Ascending aorta (tissue), 2 donors: ENCODE data around the gene RPS27A. TPM values are rescaled to one million over a fixed set of nuclear protein-coding genes. Genes with fewer than 3 reads are reported as not detected.
A peak's percentile ranks its signal among the peaks of the same experiment; 100 is the strongest.
"Not testable (repeated sequence)": the region's sequence is repeated elsewhere in the genome, so short reads cannot be mapped to it uniquely, and the experiment has no call there.

Experiments
- DNase-seq, 2 donors: peaks; one replicate each; pipeline ENCODE4 v3.0.0-alpha.2; 2019; ENCODE audit warnings: low spot score in 2 of 2
- H3K27ac ChIP-seq, 2 donors: fragments of 200-600 bp; sonication (generic); one replicate each; pipeline ENCODE4 v1.5.1; 2016 to 2017; ENCODE audit warnings: mild to moderate bottlenecking in 1 of 2
- H3K27me3 ChIP-seq: fragments of 200-600 bp; sonication (generic); one replicate; pipeline ENCODE4 v1.5.1; 2017
- H3K36me3 ChIP-seq, 2 donors: fragments of 200-600 bp; sonication (generic); one replicate each; pipeline ENCODE4 v1.5.1; 2016
- H3K4me1 ChIP-seq, 2 donors: fragments of 200-600 bp; sonication (generic); one replicate each; pipeline ENCODE4 v1.5.1; 2016 to 2017; ENCODE audit warnings: mild to moderate bottlenecking in 1 of 2
- H3K4me3 ChIP-seq, 2 donors: fragments of 200-600 bp; sonication (generic); one replicate each; pipeline ENCODE4 v1.5.1; 2016 to 2017; ENCODE audit warnings: mild to moderate bottlenecking in 1 of 2
- H3K9me3 ChIP-seq, 2 donors: fragments of 200-600 bp; sonication (generic); one replicate each; pipeline ENCODE4 v1.5.1; 2016
- intact Hi-C: fragments of 100-400 bp; cut with DNase I; formaldehyde crosslinking; loops from one replicate; pipeline ENCODE4 v1.15.1; 2023
- total RNA-seq: library from RNA; depleted of rRNA; stranded (reverse); fragments of >200 nt; gene quantifications from one replicate; pipeline ENCODE4 v1.1.0, GENCODE V29; 2016
- TF ChIP-seq, protein P1 (sequence below), 3 experiments: fragments of 200-600 bp in 2 of 3; fragments of 450-650 bp in 1 of 3; sonication (generic) in 2 of 3; IDR thresholded peaks; one replicate each; pipeline ENCODE4 v1.5.1; 2016 to 2019; ENCODE audit warnings: antibody characterized with exemption in 3 of 3, mild to moderate bottlenecking in 1 of 3, moderate library complexity in 1 of 3

Gene RPS27A
- total RNA-seq = 262 TPM

DNA sequence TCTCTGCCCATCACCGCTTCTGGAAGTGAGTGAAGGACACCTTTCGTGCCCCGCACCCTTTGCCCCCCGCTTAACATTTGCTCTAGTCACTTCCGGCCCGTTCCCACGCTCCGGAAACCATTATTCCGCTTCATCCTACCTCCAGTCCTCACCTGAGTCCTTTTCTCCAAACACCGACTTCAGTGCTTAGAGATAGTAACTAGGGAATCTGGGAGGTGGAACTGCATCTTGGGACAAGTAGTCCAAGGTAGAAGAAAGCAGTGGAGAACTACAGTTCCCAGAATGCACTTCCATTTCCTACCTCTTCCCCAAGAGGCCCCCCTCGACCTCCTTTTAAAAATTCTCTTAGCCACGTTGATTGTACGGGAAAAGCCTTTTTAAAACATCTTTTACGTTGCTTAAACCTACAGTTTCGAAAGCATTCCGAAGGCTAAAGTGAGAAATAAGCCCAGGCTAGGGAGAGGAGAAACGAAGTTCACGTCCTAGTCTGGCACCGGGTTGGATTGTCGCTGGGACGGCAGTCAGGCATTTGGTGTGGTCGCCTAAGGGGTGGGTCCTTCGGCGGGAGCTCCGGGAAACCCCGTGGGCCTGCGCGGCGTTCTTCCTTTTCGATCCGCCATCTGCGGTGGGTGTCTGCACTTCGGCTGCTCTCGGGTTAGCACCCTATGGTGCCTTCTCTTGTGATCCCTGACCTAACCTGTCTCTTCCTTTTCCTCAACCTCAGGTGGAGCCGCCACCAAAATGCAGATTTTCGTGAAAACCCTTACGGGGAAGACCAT lies at the start of gene RPS27A, which contains the start of gene CLHC1:
TSS of gene RPS27A (plus strand) at position 605 of the 779 bp plus-strand sequence. CDS start at position 742, 137 bp downstream.
TSS of gene CLHC1 (minus strand) at position 210 of the 779 bp plus-strand sequence. CDS start 9,882 bp downstream, outside the sequence.
- Histone ChIP-seq H3K9me3 (no peaks in the 10 kb centered on the region), H3K4me3 (peak within 1 kb of the TSS; percentile 69 to 86), H3K4me1 (peaks cover 7 to 20% of the 10 kb centered on the region in 2 donors), H3K27me3 (no peaks in the 10 kb centered on the region), H3K36me3 (peaks cover 24 to 36% of the 10 kb centered on the region in 2 donors), H3K27ac (peak within 1 kb of the TSS; percentile 84 to 90)
- intact Hi-C loops = loop anchor here (1.0 to 10.0 kb wide), 8 partner anchors 9 to 1117 kb away; partner anchors contain the start of genes ACYP2, CCDC88A, MTIF2 and PPP4R3B
- peak; percentile 50 to 92 for DNase-seq
- TF ChIP-seq, protein P1, sequence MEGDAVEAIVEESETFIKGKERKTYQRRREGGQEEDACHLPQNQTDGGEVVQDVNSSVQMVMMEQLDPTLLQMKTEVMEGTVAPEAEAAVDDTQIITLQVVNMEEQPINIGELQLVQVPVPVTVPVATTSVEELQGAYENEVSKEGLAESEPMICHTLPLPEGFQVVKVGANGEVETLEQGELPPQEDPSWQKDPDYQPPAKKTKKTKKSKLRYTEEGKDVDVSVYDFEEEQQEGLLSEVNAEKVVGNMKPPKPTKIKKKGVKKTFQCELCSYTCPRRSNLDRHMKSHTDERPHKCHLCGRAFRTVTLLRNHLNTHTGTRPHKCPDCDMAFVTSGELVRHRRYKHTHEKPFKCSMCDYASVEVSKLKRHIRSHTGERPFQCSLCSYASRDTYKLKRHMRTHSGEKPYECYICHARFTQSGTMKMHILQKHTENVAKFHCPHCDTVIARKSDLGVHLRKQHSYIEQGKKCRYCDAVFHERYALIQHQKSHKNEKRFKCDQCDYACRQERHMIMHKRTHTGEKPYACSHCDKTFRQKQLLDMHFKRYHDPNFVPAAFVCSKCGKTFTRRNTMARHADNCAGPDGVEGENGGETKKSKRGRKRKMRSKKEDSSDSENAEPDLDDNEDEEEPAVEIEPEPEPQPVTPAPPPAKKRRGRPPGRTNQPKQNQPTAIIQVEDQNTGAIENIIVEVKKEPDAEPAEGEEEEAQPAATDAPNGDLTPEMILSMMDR (IDR thresholded peaks at IDR 0.05) = no peak

DNA sequence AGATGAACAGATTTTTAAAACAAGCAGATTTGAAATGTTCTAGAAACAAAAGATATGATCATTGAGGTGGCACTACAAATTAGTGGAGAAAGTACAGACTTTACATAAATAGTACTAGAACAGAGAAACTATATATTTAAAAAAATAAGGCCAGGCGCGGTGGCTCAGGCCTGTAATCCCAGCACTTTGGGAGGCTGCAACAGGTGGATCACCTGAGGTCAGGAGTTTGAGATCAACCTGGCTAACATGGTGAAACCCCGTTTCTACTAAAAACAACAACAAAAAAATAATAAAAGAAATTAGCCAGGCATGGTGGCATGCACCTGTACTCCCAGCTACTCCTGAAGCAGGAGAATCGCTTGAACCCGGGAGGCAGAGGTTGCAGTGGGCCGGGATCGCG lies 45.7 kb upstream of the RPS27A start:
- not testable (repeated sequence) for DNase-seq

DNA sequence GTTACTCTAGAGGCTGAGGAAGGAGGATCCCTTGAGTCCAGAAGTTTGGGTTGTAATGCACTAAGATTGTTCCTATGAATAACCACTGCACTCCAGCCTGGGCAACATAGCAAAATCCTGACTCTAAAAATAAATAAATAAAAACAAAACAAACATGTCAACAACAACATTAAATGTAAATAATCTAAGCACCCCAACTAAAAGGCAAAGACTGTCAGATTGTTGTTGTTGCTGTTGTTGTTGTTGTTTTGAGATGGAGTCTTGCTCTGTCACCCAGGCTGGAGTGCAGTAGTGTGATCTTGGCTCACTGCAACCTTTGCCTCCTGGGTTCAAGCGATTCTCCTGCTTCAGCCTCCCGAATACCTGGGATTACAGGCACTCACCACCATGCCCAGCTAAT lies 40.6 kb upstream of the RPS27A start:
- H3K27ac ChIP-seq, intact Hi-C loops, H3K4me3 ChIP-seq, H3K9me3 ChIP-seq, H3K4me1 ChIP-seq, DNase-seq, H3K27me3 ChIP-seq: not testable (repeated sequence)
- H3K36me3 ChIP-seq = peaks cover 0 to 22% of the 10 kb centered on the region in 2 donors

More for the DNA sequence above, 45.7 kb upstream of the RPS27A start:
- H3K27ac ChIP-seq, H3K27me3 ChIP-seq, intact Hi-C loops, H3K36me3 ChIP-seq, H3K4me1 ChIP-seq, H3K4me3 ChIP-seq, H3K9me3 ChIP-seq: not testable (repeated sequence)

DNA sequence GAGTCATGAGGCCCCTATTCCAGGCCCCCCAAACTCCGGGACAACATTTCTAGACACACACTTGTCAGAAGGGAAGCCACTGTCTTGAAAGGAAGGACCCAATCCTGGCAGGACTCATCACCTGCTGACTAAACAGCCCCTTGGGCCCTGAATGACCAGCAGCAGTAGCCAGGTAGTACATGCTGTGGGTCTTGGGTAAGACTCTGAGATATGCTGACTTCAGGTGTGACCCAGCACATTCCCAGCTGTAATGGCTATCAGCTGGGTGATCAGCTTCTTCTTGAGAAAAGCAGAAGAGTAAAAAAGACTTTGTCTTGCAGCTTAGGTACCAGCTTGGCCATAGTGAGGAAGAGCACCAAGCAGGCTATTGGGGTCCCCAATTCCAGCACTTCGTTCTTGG lies 36.0 kb upstream of the RPS27A start:
- Histone ChIP-seq H3K36me3 (peaks cover 0 to 31% of the 10 kb centered on the region in 2 donors), H3K9me3 (no peaks in the 10 kb centered on the region), H3K27me3 (no peaks in the 10 kb centered on the region), H3K27ac (no peak overlapping the region), H3K4me3 (no peak overlapping the region), H3K4me1 (no peaks in the 10 kb centered on the region)
- no peak for DNase-seq
- TF ChIP-seq, protein P1 (IDR thresholded peaks at IDR 0.05) = no peak
- intact Hi-C loops = no loop called here

DNA sequence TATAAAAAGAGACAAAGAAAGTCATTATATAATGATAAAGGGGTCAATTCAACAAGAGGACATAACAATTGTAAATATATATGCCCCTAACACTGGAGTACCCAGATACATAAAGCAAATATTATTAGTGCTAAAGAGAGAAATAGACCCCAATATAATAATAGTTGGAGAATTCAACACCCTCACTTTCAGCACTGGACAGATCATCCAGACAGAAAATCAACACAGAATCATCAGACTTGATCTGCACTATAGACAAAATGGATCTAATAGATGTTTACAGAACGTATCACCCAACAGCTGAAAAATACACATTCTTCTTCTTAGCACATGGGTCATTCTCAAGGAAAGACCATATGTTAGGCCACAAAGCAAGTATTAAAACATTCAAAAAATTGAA lies 32.1 kb upstream of the RPS27A start:
- Histone ChIP-seq H3K4me1 (no peaks in the 10 kb centered on the region), H3K27me3 (no peaks in the 10 kb centered on the region), H3K9me3 (no peaks in the 10 kb centered on the region), H3K36me3 (peaks cover 0 to 40% of the 10 kb centered on the region in 2 donors), H3K4me3 (no peak overlapping the region), H3K27ac (no peak overlapping the region)
- TF ChIP-seq, protein P1 (IDR thresholded peaks at IDR 0.05) = no peak
- intact Hi-C loops = no loop called here
- DNase-seq = no peak

DNA sequence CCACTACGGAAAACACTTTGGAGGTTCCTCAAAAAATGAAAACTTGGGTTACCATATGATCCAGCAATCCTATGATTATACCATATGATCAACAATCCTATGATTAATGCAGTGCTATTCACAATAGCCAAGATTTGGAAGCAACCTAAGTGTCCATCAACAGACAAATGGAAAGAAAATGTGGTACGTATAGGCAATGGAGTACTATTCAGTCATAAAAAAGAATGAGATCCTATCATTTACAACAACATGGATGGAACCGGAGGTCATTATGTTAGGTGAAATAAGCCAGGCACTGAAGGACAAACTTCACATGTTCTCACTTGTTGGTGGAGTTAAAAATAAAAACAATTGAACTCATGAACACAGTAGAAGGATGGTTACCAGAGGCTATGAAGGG lies 28.0 kb upstream of the RPS27A start:
- no peak for DNase-seq
- Histone ChIP-seq H3K27me3 (no peaks in the 10 kb centered on the region), H3K36me3 (peaks cover 0 to 28% of the 10 kb centered on the region in 2 donors), H3K4me3 (no peak overlapping the region), H3K27ac (no peak overlapping the region), H3K9me3 (no peaks in the 10 kb centered on the region), H3K4me1 (no peaks in the 10 kb centered on the region)
- intact Hi-C loops = no loop called here
- TF ChIP-seq, protein P1 (IDR thresholded peaks at IDR 0.05) = no peak
